GM12878 (cell line): ENCODE results near the gene SPATC1L. TPM values are rescaled to one million over a fixed set of nuclear protein-coding genes. Genes with fewer than 3 reads are reported as not detected.

Experiments used
- ATAC-seq: fragments of 200-7000 bp; cut with Tn5 transposase; 3 replicates; pipeline ENCODE4 v1.9.1; 2020; ENCODE audit warnings: mild to moderate bottlenecking, moderate library complexity
- BruUV-seq: library from RNA; stranded (reverse); fragments of 400-500 nt; replicated peaks from 2 replicates; lab custom pipeline; 2021; lab: Mats Ljungman, UMichigan
- CTCF ChIA-PET: fragments of 300-600 bp; sonication (Branson Sonifier 250); formaldehyde crosslinking; extraction: SDS; loops from one replicate; lab custom pipeline; 2021; ENCODE audit warnings: inconsistent platforms; lab: Yijun Ruan, JAX
- POLR2A ChIA-PET: fragments of 350-600 bp; formaldehyde crosslinking; extraction: SDS; loops from one replicate; lab custom pipeline; 2021; ENCODE audit warnings: inconsistent platforms; lab: Charles Lee
- RAD21 ChIA-PET: fragments of 300-600 bp; sonication (Branson Sonifier 250); formaldehyde crosslinking; loops from one replicate; lab custom pipeline; 2023; ENCODE audit warnings: antibody characterized with exemption; ENCODE audit not compliant: unreplicated experiment; lab: Charles Lee
- SMC1A ChIA-PET: fragments of 300-600 bp; sonication (Branson Sonifier 250); formaldehyde crosslinking; loops from one replicate; lab custom pipeline; 2023; ENCODE audit not compliant: unreplicated experiment, uncharacterized antibody; lab: Charles Lee
- DNase-seq: peaks from one replicate; pipeline ENCODE4 v3.0.0-alpha.2; 2011; ENCODE audit warnings: low read depth, low spot score
- FAIRE-seq: peaks from 3 replicates; lab custom pipeline; 2011; peaks lifted over from hg19 to GRCh38; lab: Jason Lieb, UNC
- H2AFZ ChIP-seq: 2 replicates; pipeline ENCODE4 v1.6.0; 2011; ENCODE audit warnings: low read depth, low read length, control low read depth; ENCODE audit not compliant: control insufficient read depth
- H3K27ac ChIP-seq: 2 replicates; pipeline ENCODE4 v1.5.1; 2011; ENCODE audit warnings: control low read depth; ENCODE audit not compliant: control insufficient read depth, insufficient read depth
- H3K27me3 ChIP-seq, 2 experiments: replicated peaks in 1 of 2; 2 replicates each; pipeline versions ENCODE4 v1.6.0 to v1.6.1; 2011; ENCODE audit warnings: low read length in 1 of 2; ENCODE audit not compliant: control insufficient read depth in 2 of 2, insufficient read depth in 2 of 2
- H3K36me3 ChIP-seq, 2 experiments: 2 replicates each; pipeline ENCODE4 v1.5.1; 2011; ENCODE audit warnings: low read length in 1 of 2; ENCODE audit not compliant: control insufficient read depth in 2 of 2, insufficient read depth in 2 of 2
- H3K4me1 ChIP-seq: 2 replicates; pipeline ENCODE4 v1.6.1; 2011; ENCODE audit warnings: mild to moderate bottlenecking, low read length, moderate library complexity, mixed read lengths; ENCODE audit not compliant: control insufficient read depth, insufficient read depth
- H3K4me2 ChIP-seq: 2 replicates; pipeline ENCODE4 v1.6.0; 2011; ENCODE audit warnings: control low read depth; ENCODE audit not compliant: control insufficient read depth, insufficient read depth
- H3K4me3 ChIP-seq: fragments of 200-600 bp; sonication (generic); 2 replicates; pipeline ENCODE4 v1.5.1; 2016
- H3K79me2 ChIP-seq: 2 replicates; pipeline ENCODE4 v1.6.0; 2011; ENCODE audit warnings: low read length; ENCODE audit not compliant: control insufficient read depth, insufficient read depth
- H3K9ac ChIP-seq: 2 replicates; pipeline ENCODE4 v1.8.0; 2011; ENCODE audit warnings: low read length, control low read depth, mixed read lengths; ENCODE audit not compliant: control insufficient read depth, insufficient read depth
- H3K9me3 ChIP-seq: replicated peaks from 3 replicates; pipeline ENCODE4 v1.5.1; 2011; ENCODE audit warnings: mild to moderate bottlenecking, low read length; ENCODE audit not compliant: control insufficient read depth, insufficient read depth
- H4K20me1 ChIP-seq: 2 replicates; pipeline ENCODE4 v1.6.0; 2011; ENCODE audit not compliant: control insufficient read depth, insufficient read depth
- ASH2L ChIP-seq: fragments of 300-600, 200-600 bp; sonication (generic); IDR thresholded peaks from 2 replicates; pipeline ENCODE4 v1.6.1; 2017; ENCODE audit warnings: low read depth, mild to moderate bottlenecking, borderline replicate concordance
- CREB1 ChIP-seq: IDR thresholded peaks from 2 replicates; pipeline ENCODE4 v1.6.1; 2012; ENCODE audit warnings: low read depth, mild to moderate bottlenecking, inconsistent platforms
- EGR1 ChIP-seq, 2 experiments: IDR thresholded peaks; 1 replicate in 1 of 2; 2 replicates in 1 of 2; pipeline ENCODE4 v1.6.1; 2011 to 2012; ENCODE audit warnings: low read depth in 2 of 2, low read length in 2 of 2, borderline replicate concordance in 1 of 2, mild to moderate bottlenecking in 1 of 2, moderate library complexity in 1 of 2
- ETV6 ChIP-seq, 2 experiments: fragments of 450-650 bp in 1 of 2; IDR thresholded peaks in 1 of 2; conservative IDR thresholded peaks in 1 of 2; 2 replicates each; pipeline ENCODE4 v1.6.1; 2014; ENCODE audit warnings: antibody characterized with exemption in 1 of 2, borderline replicate concordance in 1 of 2, low read depth in 1 of 2, mild to moderate bottlenecking in 1 of 2, moderate library complexity in 1 of 2
- MAX ChIP-seq: IDR thresholded peaks from 2 replicates; pipeline ENCODE4 v1.6.1; 2012; ENCODE audit warnings: low read depth, low read length, improper control_type of control experiment
- MEF2B ChIP-seq: fragments of 450-650 bp; IDR thresholded peaks from 2 replicates; pipeline ENCODE4 v1.6.1; 2018; ENCODE audit warnings: mild to moderate bottlenecking, moderate library complexity; ENCODE audit not compliant: partially characterized antibody, poor library complexity, severe bottlenecking
- NFIC ChIP-seq: IDR thresholded peaks from 2 replicates; pipeline ENCODE4 v1.6.1; 2012; ENCODE audit warnings: low read depth, mild to moderate bottlenecking, inconsistent platforms, low read length, moderate library complexity
- NRF1 ChIP-seq: conservative IDR thresholded peaks from 2 replicates; pipeline ENCODE4 v1.6.1; 2011; ENCODE audit warnings: mild to moderate bottlenecking, low read depth, low read length, improper control_type of control experiment
- PBX3 ChIP-seq: IDR thresholded peaks from 2 replicates; pipeline ENCODE4 v1.6.1; 2011; ENCODE audit warnings: mild to moderate bottlenecking, low read depth, low read length, moderate library complexity; ENCODE audit not compliant: insufficient replicate concordance
- SIN3A ChIP-seq: IDR thresholded peaks from 2 replicates; pipeline ENCODE4 v1.6.1; 2012; ENCODE audit warnings: low read depth, low read length, improper control_type of control experiment
- SP1 ChIP-seq: IDR thresholded peaks from one replicate; pipeline ENCODE4 v1.6.1; 2011; ENCODE audit warnings: low read depth, low read length
- SREBF1 ChIP-seq: IDR thresholded peaks from 2 replicates; pipeline ENCODE4 v1.6.1; 2012; ENCODE audit warnings: mild to moderate bottlenecking, low read length
- SREBF2 ChIP-seq: IDR thresholded peaks from 2 replicates; pipeline ENCODE4 v1.6.1; 2012; ENCODE audit warnings: mild to moderate bottlenecking, low read length
- YY1 ChIP-seq: IDR thresholded peaks from 2 replicates; pipeline ENCODE4 v1.6.1; 2011; ENCODE audit warnings: low read depth, mild to moderate bottlenecking, low read length
- ZNF207 ChIP-seq: fragments of 450-650 bp; IDR thresholded peaks from 2 replicates; pipeline ENCODE4 v1.6.1; 2014; ENCODE audit warnings: antibody characterized with exemption, mild to moderate bottlenecking, borderline replicate concordance
- ZNF384 ChIP-seq: IDR thresholded peaks from 2 replicates; pipeline ENCODE4 v1.6.1; 2012; ENCODE audit warnings: low read depth, mild to moderate bottlenecking, low read length, improper control_type of control experiment, borderline replicate concordance
- ZNF622 ChIP-seq: fragments of 450-650 bp; IDR thresholded peaks from 2 replicates; pipeline ENCODE4 v1.6.1; 2017; ENCODE audit warnings: mild to moderate bottlenecking, inconsistent platforms
- WGBS: methylation state at CpG from one replicate; pipeline ENCODE4 v1.1.6; 2016; ENCODE audit warnings: low lambda C conversion rate; ENCODE audit not compliant: insufficient replicate concordance, insufficient coverage; ENCODE audit errors: missing lambda C conversion rate; 5-methylcytosine and 5-hydroxymethylcytosine counted together
- in situ Hi-C: fragments of 300-500 bp; cut with MboI; formaldehyde crosslinking; loops from 9 replicates; pipeline ENCODE4 v1.14.3; 2018; ENCODE audit warnings: mixed read lengths
- intact Hi-C: fragments of 100-400 bp; cut with micrococcal nuclease; formaldehyde crosslinking; loops from one replicate; pipeline ENCODE4 v1.14.2; 2022; ENCODE audit not compliant: unreplicated experiment
- polyA plus RNA-seq, 11 experiments: library from polyadenylated mRNA; depleted of rRNA in 4 of 11; unstranded in 6 of 11; stranded (reverse) in 5 of 11; fragments of >200 nt; fragmentation: Nextera tagmentation in 4 of 11; fragmentation: Illumina TruSeq in 1 of 11; extraction: Ambion mirVana in 4 of 11; extraction: Trizol in 1 of 11; gene quantifications; 1 replicate in 1 of 11; 2 replicates in 10 of 11; pipeline versions ENCODE4 v1.2.1 to v1.2.3, GENCODE V29; 2011 to 2016; ENCODE audit warnings: inconsistent platforms in 2 of 11, missing spikeins in 2 of 11, low read depth in 1 of 11
- total RNA-seq, 4 experiments: library from RNA; depleted of rRNA in 3 of 4; stranded (reverse); fragments of >200 nt in 3 of 4; fragmentation: Illumina TruSeq in 1 of 4; extraction: Trizol in 1 of 4; gene quantifications; 2 replicates each; pipeline versions ENCODE4 v1.2.1 to v1.2.3, GENCODE V29; 2013 to 2021

The SPATC1L gene
- total and polyA plus RNA-seq, 10 of the 15 experiments (the other 5 are each of a cell fraction or from before 2014, with no cell fraction given): 1.4 to 16.0 (median 7.0) TPM; not detected in 2

- BruUV-seq: no TSS peak
- Histone ChIP-seq H3K27me3 (no peaks in the 10 kb centered on the region), H3K36me3 (peaks cover 6 to 7% of the 10 kb centered on the region in 2 experiments), H3K4me3 (no peak overlapping the region), H3K4me1 (no peaks in the 10 kb centered on the region; the same call in 1 of the 2 replicates), H4K20me1 (no peaks in the 10 kb centered on the region), H3K9ac (no peak overlapping the region), H2AFZ (no peak overlapping the region), H3K9me3 (no peaks in the 10 kb centered on the region), H3K27ac (no peak overlapping the region)
- FAIRE-seq: no peak
- no peak for ATAC-seq
- 75% methylated on average over 9 of the region's 9 CpGs for whole genome bisulfite sequencing
- in situ Hi-C loops: no loop called here
- ChIA-PET POLR2A (no interaction called here), CTCF (no interaction called here), SMC1A (no interaction called here)
- no peak for TF ChIP-seq ZNF384
- no peak for TF ChIP-seq ZNF622
- TF ChIP-seq SIN3A: no peak
- TF ChIP-seq ZNF207: no peak
- no peak for TF ChIP-seq YY1
- no peak for TF ChIP-seq SREBF1
- TF ChIP-seq EGR1 (IDR thresholded peaks at IDR 0.05; ENCODE audit: borderline replicate concordance in 1 of 2, low read depth in 2 of 2, low read length in 2 of 2): no peak
- TF ChIP-seq MEF2B: no peak
- TF ChIP-seq SREBF2: no peak
- TF ChIP-seq PBX3: no peak
- TF ChIP-seq CREB1: no peak
- no peak for TF ChIP-seq ETV6 (conservative IDR thresholded peaks at IDR 0.05 in 1 of 2, IDR thresholded peaks at IDR 0.05 in 1 of 2; ENCODE audit: borderline replicate concordance in 1 of 2, low read depth in 1 of 2)
- TF ChIP-seq SP1: no peak
- TF ChIP-seq NRF1: no peak
- no peak for TF ChIP-seq MAX
- TF ChIP-seq NFIC: no peak
- no peak for TF ChIP-seq ASH2L
- TF ChIP-seq, all 136 proteins: peak for 0
- RAD21 ChIA-PET: no interaction called here
- intact Hi-C loops: no loop called here
- H3K4me2 ChIP-seq: no peak overlapping the region
- DNase-seq: no peak
- no peaks in the 10 kb centered on the region for H3K79me2 ChIP-seq
Measured at GRCh38 chr21:46189213-46189958, 5.1 kb upstream of the SPATC1L start.
